HG02852 (cell line): Measurements from ENCODE around the gene GRIN1.
"Not testable (repeated sequence)": the region's sequence is repeated elsewhere in the genome, so short reads cannot be mapped to it uniquely, and the experiment has no call there.

ENCODE experiments used
- ATAC-seq: cut with Tn5 transposase; IDR thresholded peaks from one replicate; pipeline ENCODE4 v1.9.1; 2021; ENCODE audit warnings: mild to moderate bottlenecking, moderate library complexity; ENCODE audit not compliant: unreplicated experiment

GRIN1 gene

GRCh38 chr9:137127301-137128157, 11.4 kb upstream of the GRIN1 start:
- ATAC-seq: no peak

DNA sequence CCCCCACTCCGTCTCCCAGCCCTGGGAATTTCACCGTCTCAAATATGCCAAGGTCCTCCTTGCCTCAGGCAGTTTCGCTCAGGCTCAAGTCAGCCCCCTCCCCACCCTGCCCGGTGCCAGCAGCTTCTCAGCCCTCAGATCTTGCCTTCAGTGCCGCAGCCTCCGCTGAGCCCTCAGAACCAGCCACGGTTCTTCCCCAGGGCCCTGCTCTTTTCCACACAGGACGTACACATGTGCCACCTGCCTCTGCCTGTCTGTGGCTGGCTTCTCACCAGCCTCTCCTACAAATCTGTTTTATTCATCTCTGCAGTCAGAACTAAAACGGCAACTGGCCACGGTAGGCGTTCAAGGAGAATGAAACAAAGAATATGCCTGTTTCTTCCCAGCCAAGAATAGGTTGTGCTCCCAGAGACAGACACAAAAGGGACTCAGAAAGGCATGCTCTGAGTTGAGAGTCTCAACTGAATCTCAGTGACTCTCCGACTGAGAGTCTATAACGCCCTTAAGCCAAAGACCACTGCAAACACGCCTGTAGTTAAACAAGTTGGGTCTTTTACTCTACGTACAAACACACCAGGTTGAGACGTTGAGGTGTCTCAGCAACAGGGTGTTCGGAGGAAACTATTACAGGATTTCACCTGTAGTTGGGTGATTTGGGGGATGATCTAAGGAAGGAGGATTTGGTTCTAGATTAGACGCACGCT, 10.6 kb upstream of the GRIN1 start:
- no peak for ATAC-seq

DNA sequence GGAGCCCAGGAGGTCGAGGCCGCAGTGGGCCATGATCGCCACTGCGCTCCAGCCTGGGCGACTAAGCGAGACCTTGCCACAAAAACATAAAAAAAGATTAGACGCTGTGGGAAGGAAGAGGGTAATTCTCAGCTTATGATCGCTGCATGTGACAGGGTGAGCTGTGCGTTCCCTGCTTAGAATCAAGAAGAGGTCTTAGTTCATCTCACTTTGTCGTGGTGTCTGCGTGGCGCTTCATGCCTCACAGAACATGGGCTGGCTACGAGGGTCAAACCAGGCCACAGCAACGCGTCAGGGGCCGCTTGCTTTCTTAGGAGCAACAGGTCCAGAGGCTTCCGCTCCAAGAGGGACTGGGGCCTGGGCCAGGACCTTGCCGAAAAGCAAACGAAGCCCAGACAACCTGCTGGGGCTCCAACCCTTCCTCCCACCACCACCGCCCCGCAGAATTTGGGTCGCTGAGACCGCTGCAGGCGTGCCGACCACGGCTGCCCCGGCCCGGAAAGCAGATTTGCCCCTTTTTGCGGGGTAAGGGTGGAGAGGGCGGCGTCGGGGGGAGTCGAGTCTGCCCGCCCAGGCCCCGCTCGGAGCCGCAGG, 10.0 kb upstream of the GRIN1 start:
- peak; percentile 10 for ATAC-seq

DNA sequence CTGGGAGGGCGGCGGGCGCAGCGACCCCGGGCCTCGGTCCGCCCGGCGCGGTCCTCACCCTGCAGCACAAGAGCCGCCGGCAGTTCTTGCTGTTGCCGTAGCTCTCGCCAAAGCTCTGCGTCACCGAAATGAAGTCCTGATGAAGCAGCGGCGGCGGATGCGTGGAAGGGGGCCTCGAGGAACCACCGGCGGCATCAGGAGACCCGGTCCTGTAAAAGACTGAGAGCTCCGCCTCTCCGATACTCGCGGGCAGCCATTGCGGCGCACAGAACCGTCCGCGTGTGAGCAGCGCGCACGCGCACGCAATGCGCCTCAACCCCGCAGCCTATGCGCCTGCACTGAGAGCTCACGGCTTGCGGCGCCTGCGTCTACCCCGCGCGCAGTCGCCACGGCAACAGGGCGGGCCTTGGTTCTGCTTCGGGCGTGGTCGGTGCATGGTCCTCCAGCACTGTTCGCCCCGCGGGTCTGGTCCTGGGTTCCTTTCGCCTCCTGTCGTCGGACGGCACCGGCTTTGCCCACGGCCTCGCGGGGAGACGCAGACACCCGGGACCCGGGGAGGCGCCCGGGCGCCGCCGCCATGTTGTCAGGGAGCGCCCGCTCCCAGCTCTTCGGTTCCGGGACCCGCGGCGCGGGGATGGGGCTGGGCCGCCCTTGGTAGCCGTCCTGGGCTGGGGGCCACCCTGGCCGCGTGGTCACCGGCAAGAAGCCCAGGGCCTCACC, 9.3 kb upstream of the GRIN1 start:
- peak; percentile 81 for ATAC-seq

GRCh38 chr9:137130176-137130755, 8.7 kb upstream of the GRIN1 start:
- ATAC-seq: peak; percentile 18

GRCh38 chr9:137134191-137134590, 4.8 kb upstream of the GRIN1 start:
- no peak for ATAC-seq

GRCh38 chr9:137135154-137135553, 3.8 kb upstream of the GRIN1 start:
- not testable (repeated sequence) for ATAC-seq

GRCh38 chr9:137136261-137136880, 2.6 kb upstream of the GRIN1 start:
- no peak for ATAC-seq

DNA sequence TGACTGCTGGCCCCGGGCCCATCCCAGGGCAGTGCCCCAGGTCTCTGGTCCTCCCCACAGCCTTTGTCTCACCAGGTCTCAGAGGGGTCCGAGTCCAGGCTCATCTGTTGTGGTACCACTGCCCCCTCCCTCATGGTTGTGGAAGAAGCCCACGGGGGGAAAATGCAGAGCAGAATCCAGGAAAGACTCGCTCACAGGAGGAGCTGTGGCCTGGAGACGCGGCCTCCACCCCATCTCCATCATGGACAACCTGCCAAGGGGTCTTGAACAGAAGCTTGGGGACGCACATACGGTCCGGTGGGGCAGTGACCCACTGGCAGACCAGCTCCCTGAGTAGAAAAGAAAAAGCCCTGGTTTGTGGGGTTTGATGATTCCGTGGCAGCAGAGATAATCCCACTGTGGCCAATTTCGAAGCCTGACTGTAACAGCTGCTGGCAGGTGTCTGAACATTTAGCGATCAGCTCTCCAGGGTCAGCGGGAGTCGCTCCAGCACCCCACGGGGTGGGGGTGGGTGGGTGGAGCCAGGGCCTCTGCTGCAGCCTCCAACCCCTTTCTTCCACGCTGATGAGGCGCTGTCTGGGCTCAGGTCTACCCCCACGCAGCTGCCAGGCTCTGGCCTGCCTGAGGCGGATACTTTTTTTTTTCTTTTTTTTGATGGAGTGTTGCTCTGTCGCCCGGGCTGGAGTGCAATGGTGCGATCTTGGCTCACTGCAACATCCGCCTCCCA, 1.9 kb upstream of the GRIN1 start:
- ATAC-seq: no peak

DNA sequence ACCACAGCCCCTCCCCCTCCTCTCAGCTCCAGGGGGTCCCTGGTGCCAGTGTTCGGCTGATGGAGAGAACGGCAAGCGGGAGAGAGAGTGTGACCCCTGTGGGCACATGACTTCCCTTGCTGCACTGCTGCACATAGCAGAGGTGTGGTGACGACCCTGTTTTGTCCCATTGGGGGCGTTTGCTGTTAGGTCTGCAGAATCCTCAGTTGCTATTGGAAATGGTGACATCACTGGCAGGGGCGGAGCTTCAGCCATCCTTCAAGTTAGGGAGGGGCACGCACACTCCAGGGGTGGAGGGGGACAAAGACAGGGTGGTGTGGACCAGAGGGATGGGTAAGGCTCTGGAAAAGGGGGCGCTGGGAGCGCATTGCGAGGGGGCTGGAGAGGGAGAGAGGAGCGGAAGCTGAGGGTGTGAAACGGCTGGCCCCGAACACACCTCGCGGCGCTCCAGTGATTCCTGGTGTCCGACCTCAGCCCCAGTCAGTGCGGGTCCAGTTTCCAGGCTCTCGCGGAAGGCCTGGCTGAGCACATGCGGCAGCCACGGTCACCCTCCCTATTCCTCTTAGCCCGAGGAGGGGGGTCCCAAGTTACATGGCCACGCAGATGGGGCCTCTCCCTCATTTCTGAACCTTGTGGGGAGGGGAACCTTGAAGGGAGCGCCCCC, 764 bp upstream of the GRIN1 start:
- no peak for ATAC-seq

- ATAC-seq: no peak
These were observed 655 bp downstream of the GRIN1 start for GRCh38 chr9:137139468-137140150.

- no peak for ATAC-seq
These were observed 1.4 kb downstream of the GRIN1 start for GRCh38 chr9:137140151-137141012.

DNA sequence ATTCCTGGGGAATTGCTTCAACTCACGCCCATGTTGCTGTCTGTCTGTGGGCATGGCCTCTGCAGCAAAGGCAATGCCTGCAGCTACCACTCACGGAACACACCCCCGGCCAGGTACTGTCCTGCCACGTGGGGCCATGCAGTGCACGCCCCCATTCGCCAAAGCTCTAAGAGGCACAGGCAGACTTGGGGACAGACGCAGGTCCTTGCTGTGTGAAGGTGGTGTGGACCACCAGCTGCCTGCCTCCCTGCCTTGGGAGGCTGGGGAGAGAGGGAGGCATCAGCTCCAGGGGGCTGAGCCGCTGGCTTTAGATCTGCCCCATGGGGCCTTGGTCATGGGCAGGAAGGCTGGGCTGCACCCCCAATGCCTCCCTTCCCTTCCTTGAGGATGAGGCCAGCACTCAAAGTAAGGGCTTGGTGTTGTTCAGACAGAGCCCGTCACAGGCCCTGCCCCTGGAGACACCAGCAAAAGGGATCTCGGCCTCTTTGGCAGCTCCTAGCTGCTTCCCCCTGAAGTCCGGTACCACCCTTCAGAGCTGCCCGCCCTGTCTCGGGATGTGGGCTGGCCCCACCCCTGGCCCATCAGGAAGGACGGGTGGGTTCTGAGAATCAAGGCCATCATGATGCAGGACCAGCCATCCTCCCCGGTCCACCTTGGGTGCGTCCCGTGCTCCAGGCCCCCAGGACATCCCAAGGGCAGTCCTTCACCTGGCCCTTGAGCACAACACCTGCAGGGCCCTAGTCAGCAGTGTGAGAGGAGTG, 2.3 kb downstream of the GRIN1 start:
- no peak for ATAC-seq

DNA sequence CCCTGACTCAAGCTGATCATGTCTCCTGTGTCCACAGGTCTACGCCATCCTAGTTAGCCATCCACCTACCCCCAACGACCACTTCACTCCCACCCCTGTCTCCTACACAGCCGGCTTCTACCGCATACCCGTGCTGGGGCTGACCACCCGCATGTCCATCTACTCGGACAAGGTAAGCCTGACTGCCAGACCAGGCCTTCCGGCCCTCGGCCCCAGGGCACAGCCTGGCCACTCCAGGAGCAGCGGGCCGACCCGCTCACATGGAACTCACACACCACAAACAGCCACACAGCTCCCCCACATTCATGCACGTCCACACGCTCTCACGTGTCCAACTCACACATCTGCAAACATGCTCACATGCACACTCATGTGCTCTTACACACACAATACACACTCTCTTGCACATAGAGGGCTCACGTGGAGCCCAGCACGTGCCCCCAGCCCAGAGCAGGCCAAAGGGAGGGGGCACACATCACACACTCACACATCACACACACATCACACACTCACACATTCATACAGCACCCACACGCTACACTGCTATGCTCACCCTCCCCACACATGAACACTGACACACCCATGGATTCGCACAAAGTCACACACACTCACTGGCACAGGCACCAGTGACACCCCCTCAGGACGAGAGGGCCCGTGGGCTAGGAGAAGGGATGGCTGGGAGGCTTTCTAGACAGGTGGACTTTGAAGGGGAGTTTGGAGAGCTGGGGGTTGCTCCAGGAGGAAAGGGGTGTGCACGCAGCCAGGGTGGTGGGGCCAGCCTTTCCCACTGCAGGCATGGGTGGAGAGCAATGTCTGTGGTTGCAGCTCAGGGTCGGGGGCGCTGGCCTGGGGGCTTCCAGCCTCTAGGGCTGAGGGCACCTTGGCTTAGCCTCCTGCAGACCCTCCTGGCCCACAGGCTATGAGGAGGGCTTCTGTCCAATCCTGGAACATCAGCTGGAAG, 3.3 kb downstream of the GRIN1 start:
- no peak for ATAC-seq

GRCh38 chr9:137143459-137143858, 4.5 kb downstream of the GRIN1 start:
- ATAC-seq: no peak
